Globus pallidus (tissue), 1 donor: ENCODE data around the gene ITPR2.

Experiments
- DNase-seq: peaks from one replicate; pipeline ENCODE4 v3.0.0-alpha.2; 2015; ENCODE audit warnings: low spot score

ITPR2 gene

GRCh38 chr12:26389343-26389742 is 443.7 kb downstream of the ITPR2 start:
- DNase-seq: no peak

- DNase-seq: no peak
Measured at GRCh38 chr12:26384536-26384935, 448.5 kb downstream of the ITPR2 start.

DNA sequence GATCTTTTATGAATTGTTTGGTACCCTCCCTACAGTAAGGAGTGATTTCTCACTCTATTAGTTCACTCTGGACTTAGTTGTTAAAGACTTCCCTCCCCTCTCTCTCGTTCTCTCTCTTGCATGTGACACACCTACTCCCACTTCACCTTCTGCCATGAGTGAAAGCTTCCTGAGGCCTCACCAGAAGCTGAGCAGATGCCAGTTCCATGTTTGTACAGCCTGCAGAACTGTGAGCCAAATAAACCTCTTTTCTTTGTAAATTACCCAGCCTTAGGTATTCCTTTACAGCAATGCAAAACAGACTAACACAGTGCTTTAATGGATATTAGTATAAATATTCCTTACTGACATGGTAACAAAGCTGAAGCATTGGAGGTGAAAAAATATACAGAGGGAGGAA is 450.0 kb downstream of the ITPR2 start:
- no peak for DNase-seq

DNA sequence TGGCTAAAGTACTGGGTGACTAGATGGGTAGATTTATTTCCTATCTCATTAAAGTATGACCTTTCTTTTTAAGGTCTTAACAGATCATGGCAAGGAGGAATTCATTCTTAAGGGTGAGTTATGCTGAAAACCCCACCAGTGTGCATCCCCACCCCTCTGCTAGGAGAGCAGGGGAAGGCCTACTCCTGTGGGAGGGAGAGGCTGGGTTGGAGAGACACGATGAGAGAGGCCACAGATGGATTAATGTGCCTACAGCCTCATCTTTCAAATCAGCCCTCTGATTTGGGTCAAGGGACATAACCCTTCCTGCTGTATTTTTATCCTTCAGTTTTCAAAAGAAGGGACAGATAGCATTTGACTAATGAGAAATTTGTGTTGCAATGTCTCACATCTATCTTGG is 452.1 kb downstream of the ITPR2 start:
- no peak for DNase-seq

- DNase-seq: no peak
Measured at GRCh38 chr12:26379777-26380467, 453.1 kb downstream of the ITPR2 start.

- DNase-seq: peak; percentile 72
Measured at GRCh38 chr12:26378711-26379110, 454.3 kb downstream of the ITPR2 start.

GRCh38 chr12:26374934-26375680 is 457.9 kb downstream of the ITPR2 start:
- DNase-seq: no peak

GRCh38 chr12:26373606-26374495 is 459.1 kb downstream of the ITPR2 start:
- no peak for DNase-seq

DNA sequence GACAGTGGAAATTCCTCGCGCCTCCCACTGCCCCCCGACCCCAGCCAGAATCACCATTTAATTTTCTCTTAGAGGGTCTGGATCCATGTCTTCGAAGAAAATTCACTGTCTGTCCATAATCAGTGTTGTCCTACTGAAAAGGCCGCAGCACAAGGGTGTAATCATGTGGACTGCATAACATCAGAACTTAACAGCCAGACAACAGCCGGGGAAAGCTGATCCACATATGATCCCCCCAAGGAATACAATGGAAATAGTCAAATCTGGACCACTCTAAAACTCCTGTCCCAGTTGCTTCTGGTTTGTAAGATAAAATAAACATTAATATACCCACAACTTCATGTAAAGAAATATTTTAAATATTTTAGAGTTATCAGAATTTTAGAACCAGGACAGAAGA is 460.1 kb downstream of the ITPR2 start:
- DNase-seq: no peak

GRCh38 chr12:26370098-26370497 is 462.9 kb downstream of the ITPR2 start:
- peak; percentile 73 for DNase-seq

DNA sequence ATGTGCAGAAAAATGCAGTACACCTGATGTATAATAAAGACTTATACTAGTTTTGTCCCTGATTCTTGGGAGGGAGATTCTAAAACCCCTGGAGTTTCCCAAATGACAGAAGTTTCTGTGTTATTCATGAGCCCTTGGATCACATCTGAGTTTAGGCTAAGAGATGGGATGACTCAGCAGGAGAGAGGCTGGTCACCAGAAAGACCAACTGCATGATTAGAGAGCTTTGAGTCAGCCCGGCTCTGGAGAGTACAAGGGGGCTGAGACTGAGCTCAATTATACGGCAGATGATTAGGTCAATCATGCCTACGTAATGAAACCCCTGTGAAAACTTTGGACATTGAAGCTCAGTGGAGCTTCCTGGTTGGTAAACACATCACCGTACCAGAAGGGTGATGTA is 463.4 kb downstream of the ITPR2 start:
- peak; percentile 51 for DNase-seq

DNA sequence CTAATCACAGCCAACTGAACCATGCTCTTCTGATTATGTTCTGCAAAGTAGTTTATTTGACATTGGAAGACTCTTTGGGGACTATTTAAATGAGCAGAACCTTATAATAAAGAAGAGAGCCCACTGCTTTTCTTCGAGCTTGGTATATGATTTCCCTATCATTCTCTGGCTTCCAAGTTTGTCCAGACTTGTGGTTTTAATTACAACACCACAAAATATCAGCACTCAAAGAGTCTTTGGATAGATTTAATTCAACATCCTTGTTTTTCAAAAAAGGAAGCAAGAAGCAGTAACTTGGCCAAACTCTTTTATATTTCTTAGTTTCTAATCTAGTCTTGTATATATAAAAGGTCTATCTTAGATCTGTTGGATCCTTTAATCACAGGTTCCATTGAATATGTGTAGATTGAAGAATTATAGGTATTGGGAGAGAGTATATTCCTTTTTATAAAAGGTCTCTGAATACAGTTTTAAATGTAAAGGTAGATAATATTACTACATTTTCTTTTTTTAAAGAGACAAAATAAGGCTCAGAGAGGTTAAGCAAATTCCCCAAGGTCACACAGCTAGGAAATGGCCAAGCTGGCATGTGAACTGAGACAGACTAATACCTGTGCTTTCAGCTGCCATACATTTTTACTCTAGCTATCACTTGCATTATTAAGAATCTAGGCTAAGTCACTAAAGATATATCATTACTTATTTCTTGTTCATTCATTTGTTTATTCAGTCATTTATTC is 464.8 kb downstream of the ITPR2 start:
- DNase-seq: no peak

- no peak for DNase-seq
Measured at GRCh38 chr12:26361964-26362363, 471.0 kb downstream of the ITPR2 start.

GRCh38 chr12:26360062-26360461 is 472.9 kb downstream of the ITPR2 start:
- DNase-seq: peak; percentile 71

GRCh38 chr12:26359576-26359975 is 473.4 kb downstream of the ITPR2 start:
- DNase-seq: no peak

- DNase-seq: no peak
Measured at GRCh38 chr12:26358651-26359050, 474.3 kb downstream of the ITPR2 start.

DNA sequence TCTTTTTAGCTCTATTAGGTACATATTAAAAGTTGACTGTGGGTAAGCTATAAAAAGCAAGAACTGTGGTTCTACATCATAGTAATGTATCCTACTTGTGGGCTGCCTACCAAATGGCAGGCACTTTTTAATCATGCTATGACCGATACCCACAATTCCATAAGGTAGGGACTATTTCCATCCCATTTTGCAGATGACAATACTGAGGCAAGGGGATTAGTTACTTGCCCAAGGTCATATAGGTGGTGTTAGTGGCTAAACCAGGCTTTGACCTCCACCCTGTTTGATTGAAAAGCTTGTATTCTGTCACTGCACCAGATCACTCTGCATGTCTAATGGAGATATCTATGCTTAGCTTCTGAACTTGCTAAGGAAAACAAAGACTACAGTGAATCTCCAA is 485.7 kb downstream of the ITPR2 start:
- DNase-seq: no peak

DNA sequence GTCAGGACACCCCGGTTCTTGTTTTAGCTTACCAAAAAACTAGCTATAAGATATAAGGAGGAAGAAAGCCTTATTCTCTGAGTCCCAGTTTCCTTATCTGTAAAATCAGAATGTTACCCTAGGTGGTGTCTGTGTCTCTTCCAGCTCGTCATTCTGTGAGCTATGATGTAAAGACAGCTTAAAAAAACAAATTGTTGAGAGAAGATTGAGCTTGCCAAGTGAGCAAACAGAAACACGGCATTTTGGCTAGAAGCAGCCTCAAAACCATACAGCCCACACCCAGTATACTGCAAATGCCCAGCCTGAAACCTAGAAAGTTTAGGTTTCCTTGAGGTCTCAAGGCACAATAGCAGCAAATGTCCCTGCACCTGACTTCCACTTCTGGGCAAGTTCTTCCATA is 486.3 kb downstream of the ITPR2 start:
- no peak for DNase-seq

- DNase-seq: no peak
Measured at GRCh38 chr12:26345471-26346003, 487.5 kb downstream of the ITPR2 start.

DNA sequence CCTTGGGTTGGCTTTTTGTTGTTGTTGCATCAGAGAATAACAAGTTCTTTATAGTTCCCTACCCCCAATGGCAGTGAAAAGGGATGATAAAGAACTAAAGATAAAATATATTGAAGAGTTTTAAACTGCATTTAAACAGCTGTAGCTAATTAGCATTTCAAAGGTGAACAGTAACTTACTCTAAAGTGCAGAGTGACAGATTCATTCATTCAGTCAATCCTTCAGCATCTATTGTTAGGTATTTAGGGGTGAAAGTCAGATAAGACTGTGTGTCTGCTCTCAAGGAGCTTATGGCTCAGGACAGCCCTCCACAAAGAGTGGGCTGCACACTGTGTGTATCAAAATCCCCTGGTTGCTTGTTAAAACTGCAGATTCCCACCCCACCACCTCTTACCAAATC is 491.5 kb downstream of the ITPR2 start:
- DNase-seq: no peak

GRCh38 chr12:26340649-26341048 is 492.3 kb downstream of the ITPR2 start:
- DNase-seq: peak; percentile 71

DNA sequence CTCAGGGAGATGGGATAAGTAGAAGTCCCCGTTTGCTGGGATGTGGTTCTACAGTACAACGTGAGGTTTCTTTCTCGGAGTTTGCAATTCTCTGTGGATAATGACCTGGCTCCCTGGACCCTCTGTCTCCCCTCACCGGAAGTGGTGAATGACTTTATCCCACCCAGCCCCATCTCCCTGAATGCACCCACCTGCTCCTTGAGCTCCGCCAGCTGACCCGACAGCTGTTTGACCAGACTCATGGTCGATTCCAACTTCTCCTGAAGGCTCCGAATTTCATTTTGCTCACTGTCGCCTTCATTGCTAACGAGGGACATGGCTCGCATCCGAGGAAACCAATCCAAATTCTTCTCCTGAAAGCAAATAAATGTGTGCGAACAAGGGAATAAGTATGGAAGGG is 493.0 kb downstream of the ITPR2 start:
- DNase-seq: no peak
